ENCODE data around the gene ENTPD8. TPM values are rescaled to one million over a fixed set of nuclear protein-coding genes. Genes with fewer than 3 reads are reported as not detected.

The ENTPD8 gene
- total and polyA plus RNA-seq, 2 of the 13 experiments (the other 11 are each of a cell fraction or from before 2014, with no cell fraction given) = 0.26 to 0.44 TPM

DNA sequence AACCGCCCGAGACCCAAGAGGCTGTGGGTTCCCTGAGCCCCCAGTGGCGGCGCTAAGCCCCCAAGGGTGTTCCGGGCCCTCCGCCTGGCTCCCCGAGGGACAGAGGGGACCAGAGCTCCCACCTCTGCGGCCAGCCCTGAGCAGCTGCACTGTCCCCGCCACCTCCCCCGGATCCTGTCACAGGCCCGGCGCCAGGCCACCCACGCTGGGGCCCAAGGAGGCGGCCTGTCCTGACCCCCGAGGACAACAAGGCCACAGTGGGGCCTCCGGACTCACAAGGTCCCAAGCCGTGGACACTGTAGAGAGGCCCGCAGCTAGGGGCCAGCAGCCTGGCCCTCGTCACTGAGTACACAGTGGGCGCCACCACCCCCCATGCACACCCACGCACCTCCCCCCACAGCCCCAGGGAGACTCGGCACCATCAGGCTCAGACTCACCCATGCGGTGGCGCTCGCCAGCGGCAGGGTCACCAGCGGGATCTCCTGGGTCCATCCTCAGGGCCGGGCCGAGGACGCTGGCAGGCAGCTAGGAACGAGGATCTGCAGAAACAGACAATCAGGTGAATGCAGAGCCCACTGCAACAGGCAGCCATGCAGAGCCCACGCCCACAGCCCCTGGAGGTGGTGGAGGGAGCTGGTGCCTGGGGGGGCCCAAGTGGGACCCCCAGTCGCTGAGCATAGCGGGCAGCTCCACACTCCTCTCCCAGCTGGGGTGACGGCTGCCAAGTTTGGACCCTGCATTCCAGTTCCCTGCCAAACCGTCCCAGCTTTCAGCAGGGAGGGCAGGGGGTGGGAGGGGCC lies 46.1 kb downstream of the ENTPD8 start:
- ATAC-seq (no peak), FAIRE-seq (no peak), DNase-seq (ENCODE audit: low spot score) (no peak)
- no peak overlapping the region for H3K4me3 ChIP-seq (replicated peaks in 1 of 3; ENCODE audit: insufficient read depth in 1 of 3, low read depth in 2 of 3, low read length in 3 of 3)
- H4K20me1 ChIP-seq (ENCODE audit: insufficient read depth, low read length) = no peaks in the 10 kb centered on the region
- H3K9me3 ChIP-seq (ENCODE audit: low read length) = no peaks in the 10 kb centered on the region
- no peak overlapping the region for H3K9ac ChIP-seq (ENCODE audit: insufficient read depth, low read depth, low read length)
- peaks cover 19% of the 10 kb centered on the region for H3K4me1 ChIP-seq (ENCODE audit: insufficient read depth, low read length)
- WGBS (ENCODE audit: low lambda C conversion rate) = 90% methylated on average over 4 of the region's 36 CpGs
- no peak overlapping the region for H3K27ac ChIP-seq (ENCODE audit: extremely low read length, insufficient read depth, low read length)
- no TSS peak for BruUV-seq (replicated peaks)
- no peak overlapping the region for H2AFZ ChIP-seq (ENCODE audit: low read length)
- POLR2A ChIA-PET = no interaction called here
- no peaks in the 10 kb centered on the region for H3K79me2 ChIP-seq (ENCODE audit: insufficient read depth, low read length)
- CTCF ChIA-PET (ENCODE audit: low intra/inter-chr PET ratio, low total read pairs) = no interaction called here
- H3K27me3 ChIP-seq (ENCODE audit: control insufficient read depth in 1 of 2, insufficient read depth in 2 of 2, low read length in 2 of 2) = no peaks in the 10 kb centered on the region
- in situ Hi-C loops (cut with HindIII; ENCODE audit: extremely low pct_ligation_motif_present, low pct_unique_long_range_greater_than_20kb) (no loop called here), intact Hi-C loops (cut with micrococcal nuclease; ENCODE audit: unreplicated experiment) (no loop called here)
- no peaks in the 10 kb centered on the region for H3K36me3 ChIP-seq (replicated peaks in 1 of 2; ENCODE audit: control insufficient read depth in 1 of 2, insufficient read depth in 2 of 2, low read length in 2 of 2)
- H3K4me2 ChIP-seq (ENCODE audit: low read depth, low read length) = no peak overlapping the region
- TF ChIP-seq SMAD9 (CRISPR knock-in tag; IDR thresholded peaks at IDR 0.05) (no peak), ZNF772 (CRISPR knock-in tag; IDR thresholded peaks at IDR 0.05) (no peak), CREM (IDR thresholded peaks at IDR 0.05) (no peak), CREM (CRISPR knock-in tag; IDR thresholded peaks at IDR 0.05) (no peak), ZBTB42 (CRISPR knock-in tag; IDR thresholded peaks at IDR 0.05) (no peak), KDM5B (CRISPR knock-in tag; IDR thresholded peaks at IDR 0.05; ENCODE audit: borderline replicate concordance) (no peak), HNRNPK (IDR thresholded peaks at IDR 0.05; ENCODE audit: low read depth, low read length, poor library complexity, severe bottlenecking) (no peak)
- TF ChIP-seq, protein P1, sequence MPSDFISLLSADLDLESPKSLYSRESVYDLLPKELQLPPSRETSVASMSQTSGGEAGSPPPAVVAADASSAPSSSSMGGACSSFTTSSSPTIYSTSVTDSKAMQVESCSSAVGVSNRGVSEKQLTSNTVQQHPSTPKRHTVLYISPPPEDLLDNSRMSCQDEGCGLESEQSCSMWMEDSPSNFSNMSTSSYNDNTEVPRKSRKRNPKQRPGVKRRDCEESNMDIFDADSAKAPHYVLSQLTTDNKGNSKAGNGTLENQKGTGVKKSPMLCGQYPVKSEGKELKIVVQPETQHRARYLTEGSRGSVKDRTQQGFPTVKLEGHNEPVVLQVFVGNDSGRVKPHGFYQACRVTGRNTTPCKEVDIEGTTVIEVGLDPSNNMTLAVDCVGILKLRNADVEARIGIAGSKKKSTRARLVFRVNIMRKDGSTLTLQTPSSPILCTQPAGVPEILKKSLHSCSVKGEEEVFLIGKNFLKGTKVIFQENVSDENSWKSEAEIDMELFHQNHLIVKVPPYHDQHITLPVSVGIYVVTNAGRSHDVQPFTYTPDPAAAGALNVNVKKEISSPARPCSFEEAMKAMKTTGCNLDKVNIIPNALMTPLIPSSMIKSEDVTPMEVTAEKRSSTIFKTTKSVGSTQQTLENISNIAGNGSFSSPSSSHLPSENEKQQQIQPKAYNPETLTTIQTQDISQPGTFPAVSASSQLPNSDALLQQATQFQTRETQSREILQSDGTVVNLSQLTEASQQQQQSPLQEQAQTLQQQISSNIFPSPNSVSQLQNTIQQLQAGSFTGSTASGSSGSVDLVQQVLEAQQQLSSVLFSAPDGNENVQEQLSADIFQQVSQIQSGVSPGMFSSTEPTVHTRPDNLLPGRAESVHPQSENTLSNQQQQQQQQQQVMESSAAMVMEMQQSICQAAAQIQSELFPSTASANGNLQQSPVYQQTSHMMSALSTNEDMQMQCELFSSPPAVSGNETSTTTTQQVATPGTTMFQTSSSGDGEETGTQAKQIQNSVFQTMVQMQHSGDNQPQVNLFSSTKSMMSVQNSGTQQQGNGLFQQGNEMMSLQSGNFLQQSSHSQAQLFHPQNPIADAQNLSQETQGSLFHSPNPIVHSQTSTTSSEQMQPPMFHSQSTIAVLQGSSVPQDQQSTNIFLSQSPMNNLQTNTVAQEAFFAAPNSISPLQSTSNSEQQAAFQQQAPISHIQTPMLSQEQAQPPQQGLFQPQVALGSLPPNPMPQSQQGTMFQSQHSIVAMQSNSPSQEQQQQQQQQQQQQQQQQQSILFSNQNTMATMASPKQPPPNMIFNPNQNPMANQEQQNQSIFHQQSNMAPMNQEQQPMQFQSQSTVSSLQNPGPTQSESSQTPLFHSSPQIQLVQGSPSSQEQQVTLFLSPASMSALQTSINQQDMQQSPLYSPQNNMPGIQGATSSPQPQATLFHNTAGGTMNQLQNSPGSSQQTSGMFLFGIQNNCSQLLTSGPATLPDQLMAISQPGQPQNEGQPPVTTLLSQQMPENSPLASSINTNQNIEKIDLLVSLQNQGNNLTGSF (CRISPR knock-in tag; IDR thresholded peaks at IDR 0.05) = no peak
- TF ChIP-seq, protein P2, sequence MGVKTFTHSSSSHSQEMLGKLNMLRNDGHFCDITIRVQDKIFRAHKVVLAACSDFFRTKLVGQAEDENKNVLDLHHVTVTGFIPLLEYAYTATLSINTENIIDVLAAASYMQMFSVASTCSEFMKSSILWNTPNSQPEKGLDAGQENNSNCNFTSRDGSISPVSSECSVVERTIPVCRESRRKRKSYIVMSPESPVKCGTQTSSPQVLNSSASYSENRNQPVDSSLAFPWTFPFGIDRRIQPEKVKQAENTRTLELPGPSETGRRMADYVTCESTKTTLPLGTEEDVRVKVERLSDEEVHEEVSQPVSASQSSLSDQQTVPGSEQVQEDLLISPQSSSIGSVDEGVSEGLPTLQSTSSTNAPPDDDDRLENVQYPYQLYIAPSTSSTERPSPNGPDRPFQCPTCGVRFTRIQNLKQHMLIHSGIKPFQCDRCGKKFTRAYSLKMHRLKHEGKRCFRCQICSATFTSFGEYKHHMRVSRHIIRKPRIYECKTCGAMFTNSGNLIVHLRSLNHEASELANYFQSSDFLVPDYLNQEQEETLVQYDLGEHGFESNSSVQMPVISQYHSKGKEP (CRISPR knock-in tag; IDR thresholded peaks at IDR 0.05) = no peak
- TF ChIP-seq, protein P3, sequence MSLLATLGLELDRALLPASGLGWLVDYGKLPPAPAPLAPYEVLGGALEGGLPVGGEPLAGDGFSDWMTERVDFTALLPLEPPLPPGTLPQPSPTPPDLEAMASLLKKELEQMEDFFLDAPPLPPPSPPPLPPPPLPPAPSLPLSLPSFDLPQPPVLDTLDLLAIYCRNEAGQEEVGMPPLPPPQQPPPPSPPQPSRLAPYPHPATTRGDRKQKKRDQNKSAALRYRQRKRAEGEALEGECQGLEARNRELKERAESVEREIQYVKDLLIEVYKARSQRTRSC (CRISPR knock-in tag; IDR thresholded peaks at IDR 0.05; ENCODE audit: low read depth) = no peak
- TF ChIP-seq, protein P4, sequence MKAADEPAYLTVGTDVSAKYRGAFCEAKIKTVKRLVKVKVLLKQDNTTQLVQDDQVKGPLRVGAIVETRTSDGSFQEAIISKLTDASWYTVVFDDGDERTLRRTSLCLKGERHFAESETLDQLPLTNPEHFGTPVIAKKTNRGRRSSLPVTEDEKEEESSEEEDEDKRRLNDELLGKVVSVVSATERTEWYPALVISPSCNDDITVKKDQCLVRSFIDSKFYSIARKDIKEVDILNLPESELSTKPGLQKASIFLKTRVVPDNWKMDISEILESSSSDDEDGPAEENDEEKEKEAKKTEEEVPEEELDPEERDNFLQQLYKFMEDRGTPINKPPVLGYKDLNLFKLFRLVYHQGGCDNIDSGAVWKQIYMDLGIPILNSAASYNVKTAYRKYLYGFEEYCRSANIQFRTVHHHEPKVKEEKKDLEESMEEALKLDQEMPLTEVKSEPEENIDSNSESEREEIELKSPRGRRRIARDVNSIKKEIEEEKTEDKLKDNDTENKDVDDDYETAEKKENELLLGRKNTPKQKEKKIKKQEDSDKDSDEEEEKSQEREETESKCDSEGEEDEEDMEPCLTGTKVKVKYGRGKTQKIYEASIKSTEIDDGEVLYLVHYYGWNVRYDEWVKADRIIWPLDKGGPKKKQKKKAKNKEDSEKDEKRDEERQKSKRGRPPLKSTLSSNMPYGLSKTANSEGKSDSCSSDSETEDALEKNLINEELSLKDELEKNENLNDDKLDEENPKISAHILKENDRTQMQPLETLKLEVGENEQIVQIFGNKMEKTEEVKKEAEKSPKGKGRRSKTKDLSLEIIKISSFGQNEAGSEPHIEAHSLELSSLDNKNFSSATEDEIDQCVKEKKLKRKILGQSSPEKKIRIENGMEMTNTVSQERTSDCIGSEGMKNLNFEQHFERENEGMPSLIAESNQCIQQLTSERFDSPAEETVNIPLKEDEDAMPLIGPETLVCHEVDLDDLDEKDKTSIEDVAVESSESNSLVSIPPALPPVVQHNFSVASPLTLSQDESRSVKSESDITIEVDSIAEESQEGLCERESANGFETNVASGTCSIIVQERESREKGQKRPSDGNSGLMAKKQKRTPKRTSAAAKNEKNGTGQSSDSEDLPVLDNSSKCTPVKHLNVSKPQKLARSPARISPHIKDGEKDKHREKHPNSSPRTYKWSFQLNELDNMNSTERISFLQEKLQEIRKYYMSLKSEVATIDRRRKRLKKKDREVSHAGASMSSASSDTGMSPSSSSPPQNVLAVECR (CRISPR knock-in tag; IDR thresholded peaks at IDR 0.05; ENCODE audit: borderline replicate concordance) = no peak
